22Rv1 (cell line): ENCODE results near the gene HERPUD2.
A peak's percentile ranks its signal among the peaks of the same experiment; 100 is the strongest.

Experiments used
- CTCF ChIP-seq: fragments of 450-650 bp; IDR thresholded peaks from 2 replicates; pipeline ENCODE4 v1.5.1; 2017; ENCODE audit warnings: mild to moderate bottlenecking
- ZFX ChIP-seq: fragments of 450-650 bp; IDR thresholded peaks from 2 replicates; pipeline ENCODE4 v1.6.1; 2017; ENCODE audit warnings: antibody characterized with exemption, borderline replicate concordance

GRCh38 chr7:35593899-35594298 lies 101.0 kb downstream of the HERPUD2 start:
- peak; percentile 84 for TF ChIP-seq CTCF
- no peak for TF ChIP-seq ZFX
